Transverse colon (tissue), 4 donors: ENCODE data around the gene MAPKAP1.

ENCODE experiments used
- CTCF ChIP-seq, 5 experiments: fragments of 200-600 bp in 3 of 5; fragments of 450-650 bp in 2 of 5; sonication (generic) in 3 of 5; IDR thresholded peaks; 1 replicate in 2 of 5; 2 replicates in 3 of 5; pipeline ENCODE4 v1.5.1; 2016 to 2017; ENCODE audit warnings: antibody characterized with exemption in 5 of 5, inconsistent platforms in 3 of 5, mild to moderate bottlenecking in 2 of 5, moderate library complexity in 1 of 5
- EP300 ChIP-seq: sonication (generic); formaldehyde crosslinking; IDR thresholded peaks from one replicate; pipeline ENCODE4 v1.6.1; 2017; ENCODE audit warnings: antibody characterized with exemption, low read depth
- POLR2A ChIP-seq: fragments of 450-650 bp; IDR thresholded peaks from one replicate; pipeline ENCODE4 v1.6.1; 2016; ENCODE audit warnings: antibody characterized with exemption, mild to moderate bottlenecking, moderate library complexity
- POLR2AphosphoS5 ChIP-seq, 3 donors: sonication (generic); formaldehyde crosslinking; IDR thresholded peaks; one replicate each; pipeline ENCODE4 v1.6.1; 2016; ENCODE audit warnings: antibody characterized with exemption in 3 of 3

GRCh38 chr9:125508249-125508648 lies 198.8 kb downstream of the MAPKAP1 start:
- TF ChIP-seq CTCF (IDR thresholded peaks at IDR 0.05): no peak
- TF ChIP-seq EP300: no peak
- no peak for TF ChIP-seq POLR2AphosphoS5 (IDR thresholded peaks at IDR 0.05)
- TF ChIP-seq POLR2A: no peak
